ENCODE results near the gene ADM. TPM values are rescaled to one million over a fixed set of nuclear protein-coding genes. Genes with fewer than 3 reads are reported as not detected.
A peak's percentile ranks its signal among the peaks of the same experiment; 100 is the strongest.

ADM gene
- total RNA-seq, 1 experiment from 2014 or later = 82.5 TPM

DNA sequence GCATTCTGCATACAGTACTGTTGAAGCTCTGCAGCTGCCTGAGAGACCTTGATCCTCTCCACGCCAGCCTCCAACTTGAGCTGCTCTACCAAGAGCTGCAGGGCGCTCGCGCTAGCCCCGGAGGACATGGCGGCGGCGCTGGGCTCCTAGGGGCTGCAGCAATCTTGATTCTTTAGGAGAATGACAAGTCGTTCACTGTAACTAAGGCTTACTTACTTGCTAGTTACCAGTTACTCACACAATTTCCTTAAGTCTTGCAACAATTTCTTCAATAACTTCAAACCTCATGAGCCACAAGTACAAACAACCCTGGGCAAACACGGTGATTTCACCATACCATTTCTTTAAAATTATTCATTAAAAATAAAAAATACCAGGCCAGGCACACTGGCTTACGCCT is 32.7 kb upstream of the ADM start:
- H3F3A ChIP-seq (ENCODE audit: low read length, unreplicated experiment) = no peaks in the 10 kb centered on the region
- TF ChIP-seq EZH2 (IDR thresholded peaks at IDR 0.05; ENCODE audit: low read length, unreplicated experiment) (no peak), EZH2phosphoT487 (IDR thresholded peaks at IDR 0.05; ENCODE audit: borderline replicate concordance, low read length) (no peak)
- TF ChIP-seq, protein P1, sequence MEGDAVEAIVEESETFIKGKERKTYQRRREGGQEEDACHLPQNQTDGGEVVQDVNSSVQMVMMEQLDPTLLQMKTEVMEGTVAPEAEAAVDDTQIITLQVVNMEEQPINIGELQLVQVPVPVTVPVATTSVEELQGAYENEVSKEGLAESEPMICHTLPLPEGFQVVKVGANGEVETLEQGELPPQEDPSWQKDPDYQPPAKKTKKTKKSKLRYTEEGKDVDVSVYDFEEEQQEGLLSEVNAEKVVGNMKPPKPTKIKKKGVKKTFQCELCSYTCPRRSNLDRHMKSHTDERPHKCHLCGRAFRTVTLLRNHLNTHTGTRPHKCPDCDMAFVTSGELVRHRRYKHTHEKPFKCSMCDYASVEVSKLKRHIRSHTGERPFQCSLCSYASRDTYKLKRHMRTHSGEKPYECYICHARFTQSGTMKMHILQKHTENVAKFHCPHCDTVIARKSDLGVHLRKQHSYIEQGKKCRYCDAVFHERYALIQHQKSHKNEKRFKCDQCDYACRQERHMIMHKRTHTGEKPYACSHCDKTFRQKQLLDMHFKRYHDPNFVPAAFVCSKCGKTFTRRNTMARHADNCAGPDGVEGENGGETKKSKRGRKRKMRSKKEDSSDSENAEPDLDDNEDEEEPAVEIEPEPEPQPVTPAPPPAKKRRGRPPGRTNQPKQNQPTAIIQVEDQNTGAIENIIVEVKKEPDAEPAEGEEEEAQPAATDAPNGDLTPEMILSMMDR (conservative IDR thresholded peaks at IDR 0.05; ENCODE audit: low read depth, low read length) = no peak
- ATAC-seq = peak; percentile 59; the same call in 1 of the 2 replicates
- H3K4me1 ChIP-seq (ENCODE audit: insufficient read depth, low read length) = peaks cover 6% of the 10 kb centered on the region; the same call in 1 of the 2 replicates
- POLR2A ChIA-PET (ENCODE audit: unreplicated experiment) = no interaction called here
- H3K36me3 ChIP-seq (ENCODE audit: low read depth, low read length) = no peaks in the 10 kb centered on the region
- CTCF ChIA-PET = no interaction called here
- no peaks in the 10 kb centered on the region for H3K9me3 ChIP-seq (ENCODE audit: low read length)
- H2AFZ ChIP-seq (ENCODE audit: low read length) = no peak overlapping the region
- BruUV-seq (replicated peaks) = no TSS peak
- H3K27ac ChIP-seq (ENCODE audit: low read length) = no peak overlapping the region
- intact Hi-C loops (cut with micrococcal nuclease) = no loop called here
- H3K9ac ChIP-seq (ENCODE audit: low read length) = no peak overlapping the region
- H3K79me2 ChIP-seq (ENCODE audit: low read length) = 0 out of 2 replicates have a peak, but pooled peaks cover 28% of the 10 kb centered on the region
- H3K27me3 ChIP-seq (ENCODE audit: low read length) = no peaks in the 10 kb centered on the region
- no peaks in the 10 kb centered on the region for H4K20me1 ChIP-seq (ENCODE audit: low read length)
- peak; percentile 11 for DNase-seq
- no peak overlapping the region for H3K4me3 ChIP-seq (ENCODE audit: low read length)
- H3K4me2 ChIP-seq (ENCODE audit: low read length) = no peak overlapping the region
- no peaks in the 10 kb centered on the region for H3K9me2 ChIP-seq (replicated peaks; ENCODE audit: low read length)

DNA sequence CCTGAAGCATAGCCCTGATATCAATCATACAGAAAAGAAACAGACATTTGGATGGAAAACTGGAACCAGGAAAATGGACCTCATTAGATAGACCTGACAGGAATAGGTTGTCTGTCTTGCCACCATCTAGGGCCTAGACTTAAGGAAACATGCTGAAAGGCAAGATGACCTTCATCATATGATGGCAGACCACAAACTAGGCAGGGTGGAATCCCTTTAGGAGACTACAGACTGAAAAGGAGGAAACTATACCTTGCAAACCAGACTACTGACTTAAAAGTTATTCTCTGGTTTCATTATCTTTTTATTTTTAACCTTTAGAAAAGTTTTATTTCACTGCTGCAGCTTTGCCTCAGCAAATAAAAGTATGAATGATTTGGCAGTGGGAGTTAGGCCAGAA is 31.1 kb upstream of the ADM start:
- BruUV-seq (replicated peaks) = no TSS peak

DNA sequence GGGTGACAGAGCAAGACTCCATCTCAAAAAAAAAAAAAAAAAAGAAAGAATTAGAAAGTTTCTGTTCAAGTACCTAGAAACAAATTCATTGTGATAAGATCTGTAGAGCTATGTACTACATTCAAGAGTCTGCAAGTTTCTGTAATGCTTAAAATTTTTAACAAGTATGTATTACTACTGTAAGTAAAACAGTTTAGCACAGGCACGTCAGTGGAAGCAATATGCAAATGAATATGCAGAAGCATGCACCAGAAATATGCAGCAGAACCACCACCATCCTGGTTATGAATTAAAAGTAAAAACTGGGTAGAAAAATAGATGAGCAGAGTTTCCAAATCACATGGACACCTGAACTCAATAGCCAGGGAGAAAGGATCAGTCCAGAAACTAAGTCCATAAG is 30.1 kb upstream of the ADM start:
- Histone ChIP-seq H3K9ac (ENCODE audit: low read length) (no peak overlapping the region), H3K4me2 (ENCODE audit: low read length) (no peak overlapping the region), H3K4me1 (ENCODE audit: insufficient read depth, low read length) (peaks cover 6% of the 10 kb centered on the region; the same call in 1 of the 2 replicates), H3K9me2 (replicated peaks; ENCODE audit: low read length) (no peaks in the 10 kb centered on the region), H3K4me3 (ENCODE audit: low read length) (no peak overlapping the region), H3F3A (ENCODE audit: low read length, unreplicated experiment) (no peaks in the 10 kb centered on the region), H3K27ac (ENCODE audit: low read length) (no peak overlapping the region), H3K79me2 (ENCODE audit: low read length) (0 out of 2 replicates have a peak, but pooled peaks cover 15% of the 10 kb centered on the region), H4K20me1 (ENCODE audit: low read length) (no peaks in the 10 kb centered on the region), H3K36me3 (ENCODE audit: low read depth, low read length) (no peaks in the 10 kb centered on the region), H3K9me3 (ENCODE audit: low read length) (no peaks in the 10 kb centered on the region), H3K27me3 (ENCODE audit: low read length) (no peaks in the 10 kb centered on the region), H2AFZ (ENCODE audit: low read length) (no peak overlapping the region)
- ChIA-PET CTCF (no interaction called here), POLR2A (ENCODE audit: unreplicated experiment) (no interaction called here)
- ATAC-seq (no peak), DNase-seq (no peak)
- no peak for TF ChIP-seq EZH2phosphoT487 (IDR thresholded peaks at IDR 0.05; ENCODE audit: borderline replicate concordance, low read length)
- TF ChIP-seq, protein P1 (conservative IDR thresholded peaks at IDR 0.05; ENCODE audit: low read depth, low read length) = no peak
- TF ChIP-seq EZH2 (IDR thresholded peaks at IDR 0.05; ENCODE audit: low read length, unreplicated experiment) = no peak
- intact Hi-C loops (cut with micrococcal nuclease) = no loop called here
- BruUV-seq (replicated peaks) = no TSS peak

More for the DNA sequence above, 31.1 kb upstream of the ADM start:
- POLR2A ChIA-PET (ENCODE audit: unreplicated experiment) = interaction anchor here (0.6 kb wide), 1 partner anchor 516 kb away, joined by 6 read pairs; no protein-coding TSS in a partner anchor
- TF ChIP-seq EZH2phosphoT487 (IDR thresholded peaks at IDR 0.05; ENCODE audit: borderline replicate concordance, low read length) = no peak
- TF ChIP-seq, protein P1 (conservative IDR thresholded peaks at IDR 0.05; ENCODE audit: low read depth, low read length) = no peak
- TF ChIP-seq EZH2 (IDR thresholded peaks at IDR 0.05; ENCODE audit: low read length, unreplicated experiment) = no peak
- Histone ChIP-seq H3K9me3 (ENCODE audit: low read length) (no peaks in the 10 kb centered on the region), H3F3A (ENCODE audit: low read length, unreplicated experiment) (no peaks in the 10 kb centered on the region), H3K9ac (ENCODE audit: low read length) (no peak overlapping the region), H3K9me2 (replicated peaks; ENCODE audit: low read length) (no peaks in the 10 kb centered on the region), H3K79me2 (ENCODE audit: low read length) (0 out of 2 replicates have a peak, but pooled peaks cover 17% of the 10 kb centered on the region), H3K4me2 (ENCODE audit: low read length) (no peak overlapping the region), H3K4me3 (ENCODE audit: low read length) (no peak overlapping the region), H2AFZ (ENCODE audit: low read length) (no peak overlapping the region), H3K4me1 (ENCODE audit: insufficient read depth, low read length) (peaks cover 6% of the 10 kb centered on the region; the same call in 1 of the 2 replicates), H3K36me3 (ENCODE audit: low read depth, low read length) (no peaks in the 10 kb centered on the region), H4K20me1 (ENCODE audit: low read length) (no peaks in the 10 kb centered on the region), H3K27ac (ENCODE audit: low read length) (no peak overlapping the region), H3K27me3 (ENCODE audit: low read length) (no peaks in the 10 kb centered on the region)
- CTCF ChIA-PET = no interaction called here
- ATAC-seq (peak; percentile 16), DNase-seq (no peak)
- intact Hi-C loops (cut with micrococcal nuclease) = no loop called here
